Frontal cortex (tissue), 4 donors: Measurements from ENCODE around the gene ATRN. TPM values are rescaled to one million over a fixed set of nuclear protein-coding genes. Genes with fewer than 3 reads are reported as not detected.
"Not testable (repeated sequence)": the region's sequence is repeated elsewhere in the genome, so short reads cannot be mapped to it uniquely, and the experiment has no call there.

ENCODE experiments used
- DNase-seq, 2 donors: peaks; one replicate each; pipeline ENCODE4 v3.0.0; 2012; ENCODE audit warnings: low spot score in 2 of 2
- FAIRE-seq: peaks from 2 replicates; lab custom pipeline; 2012; peaks lifted over from hg19 to GRCh38; lab: Jason Lieb, UNC
- total RNA-seq: library from RNA; depleted of rRNA; stranded (reverse); fragments of >200 nt; gene quantifications from one replicate; pipeline ENCODE4 v1.2.3, GENCODE V29; 2014
- donor health status: control.
- donor health status: control.
- donor health status: control.

The ATRN gene
- total RNA-seq, 1 donor from 2014 or later: 51.0 TPM

GRCh38 chr20:3510110-3510509 lies 39.3 kb downstream of the ATRN start:
- FAIRE-seq: no peak
- no peak for DNase-seq

GRCh38 chr20:3512239-3512638 lies 41.4 kb downstream of the ATRN start:
- FAIRE-seq, DNase-seq: not testable (repeated sequence)

- DNase-seq (no peak), FAIRE-seq (no peak)
Measured at GRCh38 chr20:3514012-3514642, 43.3 kb downstream of the ATRN start.

GRCh38 chr20:3515379-3516170 lies 44.8 kb downstream of the ATRN start:
- FAIRE-seq (no peak), DNase-seq (no peak)

- DNase-seq (no peak), FAIRE-seq (no peak)
Measured at GRCh38 chr20:3521852-3522740, 51.3 kb downstream of the ATRN start.

- FAIRE-seq, DNase-seq: not testable (repeated sequence)
Measured at GRCh38 chr20:3524696-3525095, 53.9 kb downstream of the ATRN start.

- DNase-seq (no peak), FAIRE-seq (no peak)
Measured at GRCh38 chr20:3532089-3532615, 61.3 kb downstream of the ATRN start.

GRCh38 chr20:3537733-3538132 lies 66.9 kb downstream of the ATRN start:
- not testable (repeated sequence) for FAIRE-seq, DNase-seq

GRCh38 chr20:3539311-3540107 lies 68.7 kb downstream of the ATRN start:
- DNase-seq (no peak), FAIRE-seq (no peak)

- FAIRE-seq (no peak), DNase-seq (no peak)
Measured at GRCh38 chr20:3541887-3542721, 71.3 kb downstream of the ATRN start.

GRCh38 chr20:3543901-3544507 lies 73.2 kb downstream of the ATRN start:
- FAIRE-seq (no peak), DNase-seq (no peak)

- DNase-seq: no peak
- no peak for FAIRE-seq
Measured at GRCh38 chr20:3545401-3545925, 74.6 kb downstream of the ATRN start.

- FAIRE-seq (no peak), DNase-seq (no peak)
Measured at GRCh38 chr20:3547906-3548305, 77.1 kb downstream of the ATRN start.

GRCh38 chr20:3550837-3551236 lies 80.0 kb downstream of the ATRN start:
- DNase-seq: no peak
- FAIRE-seq: no peak

- DNase-seq (no peak), FAIRE-seq (no peak)
Measured at GRCh38 chr20:3551681-3552434, 81.0 kb downstream of the ATRN start.

- FAIRE-seq (no peak), DNase-seq (no peak)
Measured at GRCh38 chr20:3553663-3554062, 82.8 kb downstream of the ATRN start.

GRCh38 chr20:3557237-3557785 lies 86.5 kb downstream of the ATRN start:
- DNase-seq: peak in 1 of 2 donors; percentile 11
- FAIRE-seq: no peak
